A673 (cell line): ENCODE measurements around the gene COMTD1.

Source experiments
- CTCF ChIP-seq: fragments of 300-800, 200-600 bp; sonication (generic); conservative IDR thresholded peaks from 2 replicates; pipeline ENCODE4 v1.5.1; 2017; ENCODE audit warnings: low read depth, mild to moderate bottlenecking, antibody characterized with exemption, low read length, moderate library complexity, mixed read lengths
- EZH2 ChIP-seq: fragments of 200-600 bp; sonication (generic); IDR thresholded peaks from 2 replicates; pipeline ENCODE4 v1.6.1; 2017; ENCODE audit warnings: borderline replicate concordance, low read depth, mild to moderate bottlenecking, mixed read lengths, antibody characterized with exemption, low read length; ENCODE audit not compliant: poor library complexity, severe bottlenecking

GRCh38 chr10:75254739-75255138, 19.0 kb upstream of the COMTD1 start:
- no peak for TF ChIP-seq EZH2
- TF ChIP-seq CTCF = no peak
